Psoas muscle (tissue), 8 donors: ENCODE results near the gene KLF13. TPM values are rescaled to one million over a fixed set of nuclear protein-coding genes. Genes with fewer than 3 reads are reported as not detected.

ENCODE experiments used
- ATAC-seq, 4 donors: fragments of 200-7000 bp; cut with Tn5 transposase; one replicate each; pipeline ENCODE4 v1.9.1; 2020; ENCODE audit warnings: moderate library complexity in 3 of 4, mild to moderate bottlenecking in 2 of 4
- DNase-seq, 2 donors: peaks; one replicate each; pipeline ENCODE4 v3.0.0-alpha.2; 2020
- H3K27ac ChIP-seq: fragments of 200-600 bp; one replicate; pipeline ENCODE4 v1.8.0; 2022
- H3K27me3 ChIP-seq, 3 donors: fragments of 200-600 bp in 1 of 3; one replicate each; pipeline versions ENCODE4 v1.6.1 to v1.8.0; 2013 to 2022; ENCODE audit warnings: low read length in 2 of 3, mild to moderate bottlenecking in 2 of 3, moderate library complexity in 1 of 3; ENCODE audit not compliant: insufficient read depth in 3 of 3
- H3K36me3 ChIP-seq, 2 donors: fragments of 200-600 bp in 1 of 2; one replicate each; pipeline versions ENCODE4 v1.6.1 to v1.8.0; 2013 to 2022; ENCODE audit warnings: low read depth in 1 of 2, mild to moderate bottlenecking in 1 of 2, moderate library complexity in 1 of 2; ENCODE audit not compliant: insufficient read depth in 1 of 2
- H3K4me1 ChIP-seq: fragments of 200-600 bp; one replicate; pipeline ENCODE4 v1.8.0; 2022
- H3K4me3 ChIP-seq: fragments of 200-600 bp; one replicate; pipeline ENCODE4 v1.8.0; 2022; ENCODE audit warnings: mild to moderate bottlenecking
- H3K9me3 ChIP-seq: fragments of 200-600 bp; one replicate; pipeline ENCODE4 v1.8.0; 2022
- CTCF ChIP-seq: fragments of 200-600 bp; IDR thresholded peaks from one replicate; pipeline ENCODE4 v1.8.0; 2022; ENCODE audit warnings: antibody characterized with exemption
- WGBS, 3 donors: extraction: QIAGEN DNeasy Blood & Tissue Kit; methylation state at CpG; one replicate each; pipeline versions ENCODE4 v1.1.6 to v1.1.7; 2013; 5-methylcytosine and 5-hydroxymethylcytosine counted together
- intact Hi-C, 2 donors: fragments of 100-400 bp; cut with DNase I; formaldehyde crosslinking; loops; one replicate each; pipeline versions ENCODE4 v1.11.0 to v1.14.2; 2022
- polyA plus RNA-seq, 3 donors: library from polyadenylated mRNA; stranded (reverse); fragments of 200-250 nt; gene quantifications; one replicate each; pipeline ENCODE4 v1.2.3, GENCODE V29; 2013
- total RNA-seq, 4 donors: library from RNA; stranded (reverse); fragmentation: NEBNext Ultra II Directional in 2 of 4; extraction: Animal tissue kit (Norgen Biotek cat#: 25700) in 2 of 4; gene quantifications; one replicate each; pipeline versions ENCODE4 v1.2.1 to v1.2.4, GENCODE V29; 2021 to 2023
- donor health status: healthy with polysubstance abuse.
- donor health status: DM: no; HTN: no; CAD: no; lungs with moderate emphysema.
- donor health status: Bipolar disorder and iron deficiency.
- donor health status: healthy.
- donor health status: DM: yes; HTN: yes; CAD: no.
- donor health status: DM: no; HTN: no; CAD: no.
- donor health status: DM: no; HTN: no; CAD: no.
- donor health status: DM: yes; HTN: yes; CAD: no.

Gene KLF13
- total and polyA plus RNA-seq, 7 donors = 11.9 to 45.6 (median 24.5) TPM

- H3K36me3 ChIP-seq = no peaks in the 10 kb centered on the region
- ATAC-seq = no peak
- no peaks in the 10 kb centered on the region for H3K27me3 ChIP-seq
- 84 to 93% (median 93%) methylated on average over 3 of the region's 3 CpGs for WGBS, 3 donors
- DNase-seq = no peak
- no peak for TF ChIP-seq CTCF
- H3K4me3 ChIP-seq = no peak overlapping the region
- H3K9me3 ChIP-seq = no peaks in the 10 kb centered on the region
- intact Hi-C loops = loop anchor here in 1 of 2 donors (5.0 kb wide), 2 partner anchors 63 to 173 kb away; partner anchors contain the start of gene KLF13
- peaks cover 8% of the 10 kb centered on the region for H3K4me1 ChIP-seq
- H3K27ac ChIP-seq = peak overlapping the region; percentile 41
Measured at GRCh38 chr15:31390029-31390428, 63.4 kb downstream of the KLF13 start.

DNA sequence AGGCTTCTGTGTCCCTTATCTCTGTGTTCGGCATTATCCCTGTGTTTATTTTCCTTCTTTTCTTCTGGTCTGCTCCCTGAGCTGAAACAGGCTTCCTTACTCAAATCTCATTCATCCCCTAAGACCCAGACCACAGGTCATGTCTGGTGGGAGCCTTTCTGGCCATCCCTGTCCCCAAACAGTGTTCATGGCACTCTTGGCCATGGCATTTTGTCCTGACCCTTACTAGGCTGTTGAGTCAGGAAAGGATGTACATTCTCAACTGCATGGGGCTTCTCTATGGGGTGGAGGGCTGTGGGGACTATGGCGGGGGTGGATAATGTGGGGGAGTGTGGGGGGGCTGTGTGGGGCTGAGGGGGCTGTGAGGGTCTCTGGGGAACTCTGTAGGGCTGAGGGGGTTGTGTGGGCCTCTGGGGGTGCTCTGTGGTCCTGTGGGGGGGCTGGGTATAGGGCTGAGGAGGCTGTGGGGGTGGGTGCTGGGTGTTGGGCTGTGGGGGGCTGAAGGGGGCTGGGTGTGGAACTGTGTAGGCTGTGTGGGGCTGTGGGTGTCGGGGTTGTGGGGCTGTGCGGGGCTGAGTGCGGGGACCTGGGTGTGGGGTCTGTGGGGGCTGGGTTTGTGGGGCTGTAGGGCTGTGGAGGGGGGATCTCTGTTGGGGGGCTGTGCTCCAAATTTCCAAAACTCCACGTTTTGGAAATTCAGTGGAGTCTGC, 64.3 kb downstream of the KLF13 start:
- no peak for TF ChIP-seq CTCF
- H3K9me3 ChIP-seq = no peaks in the 10 kb centered on the region
- DNase-seq (no peak), ATAC-seq (no peak)
- 69 to 89% (median 79%) methylated on average over 5 to 6 of the region's 6 CpGs for WGBS, 3 donors
- H3K27me3 ChIP-seq = no peaks in the 10 kb centered on the region
- no peaks in the 10 kb centered on the region for H3K36me3 ChIP-seq
- H3K4me1 ChIP-seq = peaks cover 8% of the 10 kb centered on the region
- intact Hi-C loops = loop anchor here in 1 of 2 donors (5.0 kb wide), 2 partner anchors 64 to 174 kb away; partner anchors contain the start of gene KLF13
- peak overlapping the region; percentile 86 for H3K4me3 ChIP-seq
- peak overlapping the region; percentile 80 for H3K27ac ChIP-seq

DNA sequence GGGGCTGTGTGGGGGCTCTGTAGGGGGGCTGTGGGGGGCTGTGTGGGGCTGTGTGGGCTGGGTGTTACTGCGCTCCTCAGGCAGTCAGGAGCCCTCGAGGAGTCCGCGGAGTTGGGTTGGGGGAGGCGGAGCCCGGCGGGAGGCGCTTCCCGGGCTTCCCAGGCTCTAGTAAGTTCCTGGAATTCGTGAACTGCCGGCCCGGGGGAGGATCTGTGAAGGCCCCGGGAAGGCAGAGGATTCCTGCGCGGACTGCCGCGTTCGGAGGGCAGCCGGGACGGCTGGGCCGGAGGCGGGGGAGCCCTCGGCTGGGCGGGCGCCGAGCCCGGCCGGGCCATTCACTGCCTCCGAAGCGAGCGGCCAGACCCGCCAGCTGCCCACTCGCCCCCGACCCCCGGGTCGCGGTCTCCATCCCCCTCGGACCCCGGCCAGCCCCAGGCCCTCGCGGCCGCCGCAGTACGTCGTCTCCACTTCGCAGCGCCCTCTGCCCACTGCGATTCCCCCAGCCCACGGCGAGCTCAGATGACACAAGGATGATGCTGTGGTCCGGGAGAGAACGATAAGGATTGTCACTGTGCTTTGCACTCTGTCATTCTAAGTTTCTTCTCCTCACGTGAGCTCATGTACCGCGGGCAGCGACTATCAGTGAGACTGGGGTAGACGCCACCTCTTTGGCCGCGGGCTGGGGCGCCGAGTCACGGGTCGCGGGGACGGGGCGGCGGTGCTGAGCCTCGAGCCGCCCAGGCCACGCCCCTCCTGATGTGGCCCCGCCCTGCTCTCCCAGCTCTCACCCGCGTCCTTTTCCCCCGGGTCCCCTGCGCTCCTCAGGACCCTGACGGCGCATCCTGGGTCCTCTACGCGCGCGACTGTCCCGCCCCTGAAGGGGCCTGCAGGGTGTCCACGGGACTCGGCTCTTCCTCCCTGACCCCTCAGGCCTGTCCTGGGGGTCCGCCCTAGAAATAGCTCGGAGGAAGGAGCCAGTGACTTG, 65.3 kb downstream of the KLF13 start:
- peak overlapping the region; percentile 86 for H3K4me3 ChIP-seq
- intact Hi-C loops = loop anchor here in 1 of 2 donors (5.0 kb wide), 2 partner anchors 65 to 175 kb away; partner anchors contain the start of gene KLF13

More for the DNA sequence above, 65.3 kb downstream of the KLF13 start:
- 2 to 5% (median 4%) methylated on average over 77 to 86 of the region's 86 CpGs for WGBS, 3 donors
- no peak for TF ChIP-seq CTCF
- no peaks in the 10 kb centered on the region for H3K36me3 ChIP-seq
- no peaks in the 10 kb centered on the region for H3K9me3 ChIP-seq
- DNase-seq = peak; percentile 78 to 94
- peak; percentile 63 to 76 (median 67) for ATAC-seq
- H3K27ac ChIP-seq = peak overlapping the region; percentile 80
- no peaks in the 10 kb centered on the region for H3K27me3 ChIP-seq
- peaks cover 8% of the 10 kb centered on the region for H3K4me1 ChIP-seq
